Activated T-cell treated with anti-CD3 and anti-CD28 coated beads for 48 hours (primary cell): ENCODE measurements around the gene UNC13A.
A peak's percentile ranks its signal among the peaks of the same experiment; 100 is the strongest.

Source experiments
- DNase-seq: peaks from one replicate; pipeline ENCODE4 v3.0.0-alpha.2; 2020; ENCODE audit warnings: low read depth

UNC13A gene

DNA sequence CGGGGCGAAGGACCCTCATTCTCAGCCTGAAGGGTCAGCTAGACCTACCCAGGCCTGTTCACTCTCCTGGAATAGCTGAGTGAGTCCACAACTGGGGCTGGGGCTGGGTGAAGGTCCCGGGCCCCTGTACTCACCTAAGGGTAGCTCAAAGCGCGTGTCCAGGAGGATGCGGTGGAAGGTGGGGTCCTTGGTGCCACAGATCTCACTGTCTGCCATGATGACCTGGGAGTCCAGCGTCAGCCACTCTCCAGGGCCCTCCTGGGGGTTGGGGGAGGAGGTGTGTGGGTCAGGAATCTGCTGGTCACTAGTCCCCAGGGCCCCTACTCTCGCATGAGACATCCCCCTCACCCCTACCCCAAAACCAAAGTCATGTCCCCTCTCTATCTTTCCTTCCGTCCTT, 18.7 kb downstream of the UNC13A start:
- no peak for DNase-seq

DNA sequence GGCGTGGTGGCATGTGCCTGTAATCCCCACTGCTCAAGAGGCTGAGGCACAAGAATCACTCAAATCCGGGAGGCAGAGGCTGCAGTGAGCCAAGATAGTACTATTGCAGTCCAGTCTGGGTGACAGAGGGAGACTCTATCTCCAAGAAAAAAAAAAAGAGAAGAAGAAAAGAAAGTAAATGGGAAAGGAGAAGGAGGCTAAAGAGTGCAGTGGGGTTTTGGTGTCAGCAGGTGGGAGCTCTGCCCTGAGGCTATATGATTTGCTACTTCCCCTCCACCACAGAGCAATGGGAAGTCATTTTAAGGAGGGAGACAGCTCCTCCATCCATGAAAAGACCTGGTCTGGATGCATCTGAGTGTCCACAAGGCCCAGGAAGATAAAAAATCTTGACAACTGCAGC, 23.1 kb downstream of the UNC13A start:
- DNase-seq, result no peak

DNA sequence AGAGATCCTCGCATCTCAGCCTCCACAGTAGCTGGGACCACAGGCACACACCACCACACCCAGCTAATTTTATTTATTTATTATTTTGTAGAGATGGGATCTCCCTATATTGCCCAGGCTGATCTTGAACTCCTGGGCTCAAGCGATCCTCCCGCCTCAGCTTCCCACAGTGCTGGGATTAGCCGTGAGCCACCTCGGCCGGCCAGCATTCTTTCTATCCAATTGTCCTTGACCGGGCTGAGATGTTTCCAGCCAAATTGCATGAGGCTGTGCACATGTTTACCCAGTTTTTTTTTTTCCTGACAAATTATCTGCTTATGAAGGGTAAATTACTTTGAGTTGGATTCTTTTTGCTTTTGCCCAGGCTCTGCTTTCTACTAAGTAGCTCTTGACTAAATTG, 28.2 kb downstream of the UNC13A start:
- no peak for DNase-seq

DNA sequence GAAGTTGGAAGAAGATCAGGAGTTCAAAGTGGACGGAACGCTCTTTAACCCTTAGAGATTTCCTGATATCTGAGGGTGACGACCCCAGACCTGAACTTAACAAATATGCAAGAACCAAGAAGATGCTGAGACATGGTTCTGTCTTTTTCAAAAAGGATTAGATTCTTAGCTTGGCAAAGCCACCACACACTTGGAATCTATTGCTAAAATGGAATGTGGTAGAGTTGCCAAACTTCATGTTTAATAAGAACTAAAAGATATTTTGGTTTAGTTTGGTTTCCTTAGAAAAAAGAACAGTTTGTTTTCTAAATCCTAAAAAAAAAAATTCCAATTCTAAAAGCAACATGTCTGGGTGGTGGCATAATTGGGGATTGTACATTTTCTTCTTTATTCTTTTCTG, 29.5 kb downstream of the UNC13A start:
- DNase-seq, result no peak

DNA sequence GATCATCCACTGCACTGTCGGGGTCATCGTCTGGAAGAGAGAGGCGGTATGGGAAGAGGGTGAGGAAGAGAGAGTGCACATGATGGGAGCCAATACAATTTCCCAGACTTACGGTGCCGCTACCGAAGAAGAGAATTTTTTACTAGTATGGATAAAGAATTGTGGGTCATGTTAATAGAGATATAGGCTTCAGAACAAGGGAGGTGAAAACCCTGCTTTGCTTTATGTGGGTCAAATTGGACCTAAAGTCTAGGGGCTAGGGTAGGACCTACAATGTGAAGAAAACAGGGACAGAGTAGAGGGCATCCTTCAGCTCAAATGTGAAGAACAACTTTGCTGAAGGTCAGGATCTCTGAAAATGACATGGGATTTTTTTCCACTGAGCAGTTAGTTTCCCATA, 29.9 kb downstream of the UNC13A start:
- DNase-seq, result no peak

DNA sequence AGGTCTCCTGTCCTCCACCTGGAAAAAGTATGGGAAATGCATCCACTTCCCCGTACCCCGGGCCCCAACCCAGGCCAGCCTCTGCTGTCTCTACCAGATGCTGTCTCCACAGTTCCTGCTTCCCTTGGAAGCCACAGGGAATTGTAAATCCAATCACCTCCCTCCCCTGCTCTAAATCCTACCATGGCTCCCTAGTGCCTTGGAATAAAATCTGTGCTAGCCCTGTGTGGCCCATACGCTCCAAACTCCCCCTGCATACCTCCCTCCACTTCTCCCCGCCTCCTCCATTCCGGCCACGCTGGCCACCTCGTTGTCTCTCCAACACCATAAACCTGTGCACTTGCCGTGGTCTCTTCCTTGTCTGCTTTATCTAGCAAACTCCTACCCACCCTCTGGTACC, 31.2 kb downstream of the UNC13A start:
- DNase-seq, result no peak

DNA sequence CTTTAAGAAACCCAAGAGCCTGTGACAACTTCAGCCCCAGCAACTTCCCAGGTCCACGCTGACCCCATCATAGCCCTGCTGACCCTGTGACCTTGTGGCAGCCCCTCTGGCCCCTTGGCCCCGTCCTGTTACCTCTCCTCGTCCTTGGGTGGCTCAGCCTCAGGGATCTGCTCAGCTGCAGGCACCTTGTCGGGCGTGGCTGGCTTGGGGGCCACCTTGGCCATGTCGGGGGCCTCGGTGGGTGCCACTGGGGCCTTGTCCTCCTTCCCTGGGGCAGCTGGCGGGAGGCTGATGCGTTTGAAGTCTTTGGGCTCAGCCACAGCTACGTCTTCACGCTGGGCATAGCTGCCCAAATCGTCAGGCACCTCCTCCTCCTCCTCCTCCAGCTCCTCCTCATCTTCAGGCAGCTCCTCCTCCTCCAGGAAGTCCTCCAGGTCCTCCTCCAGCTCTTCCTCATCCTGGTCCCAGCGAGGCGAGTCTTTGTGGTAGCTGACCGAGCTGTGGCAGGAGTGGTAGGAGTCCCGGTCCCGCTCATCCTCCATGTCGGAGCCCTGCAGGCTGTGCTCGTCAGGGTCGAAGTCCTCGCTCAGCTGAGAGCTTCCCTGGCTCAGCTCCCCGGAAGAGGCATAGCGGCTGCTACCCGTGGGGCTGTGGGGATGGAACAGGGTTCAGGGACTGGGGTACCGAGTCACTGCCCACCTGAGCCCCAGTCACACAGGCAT, 32.2 kb downstream of the UNC13A start:
- DNase-seq, result no peak

DNA sequence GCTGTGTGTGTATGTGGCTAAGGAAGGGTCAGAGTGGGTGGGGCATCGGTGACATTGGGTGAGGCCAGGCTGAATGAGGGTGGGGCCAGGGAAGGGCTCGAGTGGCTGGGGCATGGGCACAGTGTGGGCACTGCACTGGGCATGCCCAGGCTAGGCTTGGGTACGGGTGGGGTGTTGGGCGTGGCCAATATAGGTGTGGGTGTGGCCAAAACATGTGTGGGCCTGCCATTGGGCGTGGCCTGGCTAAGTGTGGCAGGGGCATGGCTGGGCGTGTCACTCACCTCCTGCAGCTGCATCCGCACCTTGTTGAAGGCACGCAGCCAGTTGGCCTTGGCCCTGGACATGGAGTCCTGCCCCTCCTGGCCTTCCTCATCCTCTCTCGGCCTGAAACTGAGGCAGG, 33.2 kb downstream of the UNC13A start:
- peak; percentile 12 for DNase-seq

DNA sequence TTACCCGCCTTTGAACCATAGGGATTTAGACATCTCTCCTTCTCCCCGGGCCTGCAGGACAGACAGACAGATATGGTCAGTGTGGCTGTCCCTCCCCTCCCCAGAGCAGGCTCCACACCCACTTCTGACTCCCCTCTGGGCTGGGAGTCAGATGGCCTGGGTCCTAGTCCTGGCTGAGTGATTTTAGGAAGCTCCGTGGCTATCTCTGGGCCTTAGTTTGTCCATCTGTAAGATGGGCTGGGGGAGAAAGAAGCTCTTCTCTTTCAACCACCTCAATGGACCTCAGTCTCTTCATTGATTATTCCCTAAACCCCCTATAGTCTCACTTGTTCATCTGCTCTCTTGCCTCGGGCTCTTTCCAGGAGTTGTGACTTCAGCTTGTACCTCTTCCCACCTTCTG, 35.5 kb downstream of the UNC13A start:
- DNase-seq, result no peak

DNA sequence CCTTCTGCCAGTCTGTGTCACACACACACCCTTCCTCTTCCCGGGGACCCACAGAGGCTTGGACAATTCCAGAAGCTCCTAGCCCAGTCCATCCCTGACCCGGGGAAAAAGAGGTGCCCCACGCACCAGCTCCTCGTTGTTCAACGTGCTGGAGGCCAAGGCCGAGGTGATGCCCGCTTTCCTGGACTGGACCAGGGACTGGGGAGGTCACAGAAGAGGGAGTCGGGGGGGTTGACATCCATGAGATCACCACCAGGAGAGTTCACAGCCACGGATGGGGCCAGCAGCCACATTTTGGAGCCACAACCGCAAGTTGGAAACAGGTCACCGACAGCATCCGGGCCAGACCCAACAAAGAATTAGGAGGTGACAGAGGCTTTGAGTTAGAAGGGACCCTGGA, 39.4 kb downstream of the UNC13A start:
- no peak for DNase-seq

DNA sequence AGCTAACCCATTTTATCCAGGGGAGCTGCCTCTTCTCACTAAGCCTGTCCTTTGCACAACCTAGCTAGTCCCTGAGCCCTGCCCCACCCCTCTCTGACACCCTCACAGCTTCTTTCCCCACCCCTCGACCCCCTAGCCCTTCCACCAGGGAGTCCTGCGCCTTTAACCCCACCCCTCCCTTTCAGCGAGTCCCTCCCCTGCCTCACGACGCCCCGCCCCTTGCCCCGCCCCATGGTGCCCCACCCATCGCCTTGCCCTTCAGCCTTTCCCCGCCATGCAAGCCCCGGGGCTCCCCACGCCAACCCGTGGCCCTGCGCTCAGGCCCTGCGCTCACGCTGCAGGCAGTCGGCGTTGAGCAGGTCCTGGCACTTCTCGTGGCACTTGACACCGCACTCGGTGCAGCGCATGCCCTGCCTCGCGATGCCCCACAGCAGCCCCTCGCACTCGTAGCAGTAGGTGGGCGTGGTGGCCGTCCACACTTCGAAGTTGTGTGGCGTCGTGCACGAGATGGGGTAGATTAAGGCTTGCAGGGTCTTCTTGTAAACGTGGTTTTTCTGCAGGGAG, 40.0 kb downstream of the UNC13A start:
- DNase-seq, result peak; percentile 3

DNA sequence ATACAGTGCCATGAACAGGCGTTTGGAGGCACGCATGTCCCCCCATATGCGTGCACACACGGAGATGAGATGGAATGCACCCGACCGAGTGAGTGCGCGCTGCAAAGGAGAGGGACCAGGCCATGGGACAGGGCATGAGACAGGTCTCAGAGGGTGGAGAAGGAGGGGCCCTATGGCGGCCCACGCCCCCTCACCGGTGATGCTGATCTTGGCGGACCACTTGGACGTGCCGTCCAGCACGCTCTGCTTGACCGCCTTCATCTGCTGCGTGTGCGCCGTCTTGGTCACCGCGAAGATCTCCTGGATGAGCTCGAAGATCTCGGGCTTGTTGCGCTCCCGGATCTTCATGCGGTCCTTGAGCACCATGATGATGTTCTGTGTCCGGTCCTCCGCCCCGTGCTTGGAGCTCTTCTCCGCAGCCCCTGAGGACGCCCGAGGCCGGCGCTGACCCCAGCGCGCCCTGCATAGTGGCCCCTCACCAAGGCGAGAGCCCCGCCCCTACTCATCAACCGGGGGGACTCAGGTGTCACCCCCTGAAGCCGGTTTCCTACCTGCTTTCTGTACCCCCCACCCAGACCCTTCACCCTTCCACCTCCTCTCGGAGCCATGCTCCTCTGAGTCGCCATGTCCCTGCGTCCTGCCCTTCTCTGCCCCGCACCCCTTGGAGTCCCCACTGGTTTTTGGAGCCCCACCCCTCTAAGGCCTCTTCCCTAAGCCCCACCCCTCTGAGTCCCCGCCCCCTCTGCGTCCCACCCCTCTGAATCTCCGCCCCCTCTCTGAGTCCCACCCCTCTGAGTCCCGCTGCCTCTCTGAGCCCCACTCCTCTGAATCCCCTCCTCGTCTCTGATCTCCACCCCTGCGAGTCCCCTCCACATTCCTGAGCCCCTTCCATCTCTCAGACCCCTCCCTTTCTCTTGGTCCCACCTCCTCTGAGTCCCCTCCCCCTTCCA, 40.8 kb downstream of the UNC13A start:
- DNase-seq, result no peak

DNA sequence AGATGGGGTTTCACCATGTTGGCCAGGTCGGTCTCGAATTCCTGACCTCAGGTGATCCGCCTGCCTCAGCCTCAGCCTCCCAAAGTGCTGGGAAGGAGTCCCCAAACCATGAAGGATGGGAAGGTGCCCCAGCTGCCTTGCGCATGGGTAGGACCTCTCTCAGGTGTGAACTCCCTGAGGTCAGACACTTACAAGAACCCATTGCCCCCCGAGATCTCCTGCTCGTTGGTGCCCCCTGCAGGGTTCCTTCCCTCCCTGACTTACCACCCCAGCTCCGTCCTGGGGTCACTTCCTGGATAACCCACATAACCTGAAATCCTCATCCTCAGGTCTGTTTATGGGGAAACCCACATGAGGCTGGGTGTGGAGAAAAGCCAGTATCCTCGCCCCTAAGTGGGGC, 41.7 kb downstream of the UNC13A start:
- DNase-seq, result no peak

DNA sequence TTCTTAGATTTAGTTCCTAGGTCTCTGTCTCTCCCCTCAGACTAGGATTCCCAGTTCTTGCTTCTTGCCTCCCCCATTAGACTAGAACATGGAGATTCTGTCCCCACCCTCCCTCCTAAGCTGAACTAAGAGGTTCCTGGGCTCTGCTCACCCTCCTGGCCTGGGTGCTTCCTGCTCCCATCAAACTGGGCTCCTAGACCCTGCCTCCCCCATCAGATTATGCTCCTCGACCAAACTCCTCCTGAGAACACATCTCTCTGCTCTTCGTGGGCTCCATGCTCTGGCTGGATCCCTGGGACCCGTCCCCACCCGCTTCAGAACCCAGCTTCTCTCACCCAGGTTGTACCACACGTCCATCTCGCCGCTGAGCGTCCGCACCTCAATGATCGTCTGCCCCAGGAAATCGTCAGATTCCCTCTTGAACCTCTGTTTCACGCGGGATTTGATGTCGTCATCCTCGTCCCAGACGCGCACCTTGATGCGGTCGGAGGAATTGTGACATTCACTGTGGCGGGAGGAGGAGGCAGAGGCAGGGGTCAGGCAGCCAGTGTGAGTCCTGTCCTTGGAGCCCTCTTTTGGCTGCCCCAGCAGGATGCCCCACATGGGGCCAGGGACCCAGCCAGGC, 42.7 kb downstream of the UNC13A start:
- DNase-seq, result no peak

DNA sequence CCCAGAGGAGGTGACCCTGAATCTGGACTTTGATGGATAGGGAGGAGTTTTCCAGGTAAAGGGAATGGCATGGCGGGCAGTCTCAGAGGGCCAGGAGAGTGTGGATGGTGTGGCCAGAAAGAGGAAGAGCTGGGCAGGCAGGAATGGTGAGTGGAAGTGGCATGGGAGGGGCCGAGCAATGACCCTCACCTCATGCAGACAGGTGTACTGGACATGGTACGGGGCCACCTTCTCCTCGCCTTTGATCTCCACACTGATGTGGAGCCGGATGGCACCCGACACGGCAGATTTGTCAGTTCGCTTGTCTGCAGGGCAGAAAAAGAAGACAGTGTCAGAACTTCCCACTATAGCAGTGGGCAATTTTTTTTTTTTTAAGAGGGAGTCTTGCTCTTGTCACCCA, 45.5 kb downstream of the UNC13A start:
- DNase-seq, result no peak

DNA sequence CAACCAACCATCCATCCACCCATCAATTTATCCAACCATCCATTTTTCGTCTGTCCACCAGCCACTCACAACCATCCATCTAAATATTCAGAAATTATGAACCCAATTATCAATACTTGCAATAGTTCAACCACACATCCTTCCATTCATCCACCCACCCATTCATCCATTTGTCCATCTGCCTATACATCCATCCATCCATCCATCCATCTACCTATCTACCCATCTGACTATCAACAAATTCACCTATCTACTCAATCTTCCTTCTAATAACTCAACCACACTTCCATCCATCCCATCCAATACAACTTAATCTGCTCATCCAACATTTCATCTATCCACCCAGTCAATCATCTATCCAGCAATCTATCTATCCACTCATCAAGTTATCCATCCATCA, 46.3 kb downstream of the UNC13A start:
- no peak for DNase-seq

DNA sequence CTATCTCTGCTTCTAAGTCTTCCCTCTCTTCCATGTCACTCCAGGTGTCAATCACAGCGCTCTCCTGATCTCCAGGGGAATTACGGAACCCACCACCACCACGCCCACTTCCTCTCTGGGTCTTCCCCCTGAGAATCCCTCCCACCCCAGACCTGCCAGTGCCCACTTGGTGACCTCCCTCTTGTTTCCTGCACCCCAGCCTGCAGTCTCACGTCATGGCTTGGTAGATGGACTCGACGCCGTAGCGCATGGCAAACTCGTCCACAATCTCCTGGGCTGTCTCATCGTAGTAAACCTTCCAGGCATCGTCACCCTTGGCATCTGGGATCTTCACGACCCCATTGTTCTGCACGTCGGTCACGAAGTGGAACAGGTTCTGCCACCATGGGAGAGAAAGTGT, 47.0 kb downstream of the UNC13A start:
- no peak for DNase-seq

DNA sequence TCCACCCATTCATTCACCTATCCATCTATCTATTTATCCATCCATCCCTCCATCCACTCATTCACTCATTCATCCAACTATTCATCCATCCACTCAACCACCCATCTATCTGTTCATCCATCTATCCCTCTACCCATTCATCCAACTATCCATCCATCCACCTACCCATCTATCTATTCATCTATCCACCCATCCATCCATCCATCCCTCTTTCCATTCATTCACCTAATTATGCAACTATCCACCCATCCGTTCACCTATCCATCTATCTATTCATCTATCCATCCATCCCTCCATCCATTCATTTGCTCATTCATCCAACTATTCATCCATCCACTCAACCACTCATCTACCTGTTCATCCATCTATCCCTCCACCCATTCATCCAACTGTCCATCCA, 54.5 kb downstream of the UNC13A start:
- DNase-seq, result no peak

DNA sequence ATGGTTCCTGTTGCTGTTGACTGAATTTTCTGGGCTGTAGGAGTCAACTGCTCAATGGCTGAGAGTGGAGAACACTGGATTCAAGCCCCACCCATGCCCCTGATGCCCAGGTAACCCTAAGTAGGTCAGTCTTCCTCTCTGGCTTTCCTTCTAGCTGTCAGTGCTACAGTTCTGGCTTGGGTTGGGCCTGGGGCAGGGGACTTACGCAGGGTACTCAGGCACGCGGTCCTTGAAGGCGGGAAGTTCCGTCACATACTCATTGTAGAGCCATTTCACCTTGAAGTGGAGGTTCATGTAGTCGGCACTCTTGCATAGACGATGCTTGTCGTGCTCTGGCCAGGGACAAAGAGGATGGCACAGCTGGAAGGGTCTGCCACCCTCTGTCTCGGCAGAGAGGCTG, 55.6 kb downstream of the UNC13A start:
- DNase-seq, result no peak

DNA sequence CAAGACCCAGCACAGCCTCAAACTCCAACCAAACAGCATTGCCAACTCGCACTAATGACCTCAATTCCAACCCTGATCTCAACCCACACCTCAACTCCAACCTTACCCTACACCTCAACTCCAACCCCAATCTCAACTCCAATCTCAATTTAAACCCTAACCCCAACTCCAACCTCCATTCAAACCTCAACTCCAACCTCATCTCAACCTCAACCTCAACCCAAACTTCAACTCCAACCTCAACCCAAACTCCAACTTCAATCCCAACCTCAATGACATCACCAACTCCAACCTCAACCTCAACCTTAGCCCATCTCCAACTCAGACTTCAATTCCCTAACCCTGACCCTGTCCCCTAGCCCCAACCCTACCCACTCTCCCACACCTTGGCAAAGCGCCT, 58.4 kb downstream of the UNC13A start:
- DNase-seq, result no peak

DNA sequence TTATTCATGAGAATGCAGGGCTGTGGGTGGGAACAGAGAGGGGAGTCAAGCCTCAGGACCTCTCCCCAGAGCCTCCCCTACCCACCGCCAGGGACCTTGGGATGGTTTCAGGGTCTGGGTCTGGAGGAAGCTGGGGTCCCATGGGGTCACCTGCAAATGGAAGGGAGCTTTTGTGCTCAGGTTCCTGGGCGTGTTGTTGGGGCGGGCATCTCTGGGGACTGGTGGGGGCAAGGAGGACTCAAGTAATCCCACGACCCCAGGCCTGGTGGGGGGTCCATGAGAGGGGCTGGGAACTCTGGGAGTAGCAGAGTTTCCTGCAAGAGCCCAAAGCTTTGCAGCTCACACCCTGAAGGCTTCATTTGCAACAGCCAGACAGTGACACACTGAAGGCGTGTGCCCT, 60.2 kb downstream of the UNC13A start:
- DNase-seq, result no peak

DNA sequence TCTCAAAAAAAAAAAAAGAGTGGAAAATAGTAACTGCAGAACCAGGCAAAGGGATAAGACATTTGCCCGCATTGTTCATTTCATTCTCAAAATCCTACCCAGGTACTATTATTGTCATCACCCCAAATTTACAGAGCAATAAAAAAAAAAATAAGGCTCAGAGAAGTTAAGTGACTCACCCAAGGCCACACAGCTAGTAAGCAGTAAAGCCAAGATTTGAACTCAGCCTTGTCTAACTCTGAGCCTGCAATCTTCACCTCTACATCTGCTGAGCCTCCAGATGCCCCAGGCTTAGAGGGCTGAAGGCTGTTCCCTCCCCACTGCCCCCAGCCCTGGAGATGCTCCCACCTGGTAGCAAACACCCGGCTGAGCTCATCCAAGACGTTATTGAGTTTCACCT, 61.0 kb downstream of the UNC13A start:
- no peak for DNase-seq
